GM18520 (cell line): ENCODE results near the gene ATP13A4.

Experiments used
- ATAC-seq: cut with Tn5 transposase; IDR thresholded peaks from one replicate; pipeline ENCODE4 v1.9.1; 2021; ENCODE audit not compliant: unreplicated experiment

The ATP13A4 gene

DNA sequence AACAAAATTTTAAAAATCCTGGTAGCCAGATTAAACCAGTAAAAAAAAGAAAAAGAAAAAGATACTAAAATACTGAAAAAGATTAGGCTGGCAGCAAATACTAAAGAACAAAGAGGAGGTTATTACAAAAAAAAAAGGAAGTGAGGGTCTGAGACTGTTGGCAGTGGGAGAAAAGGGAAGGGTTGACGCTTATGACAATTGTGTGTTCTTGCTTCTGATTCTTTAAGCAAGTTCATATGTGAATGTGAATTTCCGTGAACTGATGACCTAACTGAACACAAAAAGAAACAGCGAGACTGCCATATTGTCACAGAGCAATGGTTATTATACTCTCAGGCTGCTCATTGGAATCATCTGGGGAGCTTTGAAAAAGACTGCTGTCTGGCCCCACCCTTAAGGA is 56.5 kb downstream of the ATP13A4 start:
- ATAC-seq: no peak

GRCh38 chr3:193496658-193497057 is 58.0 kb downstream of the ATP13A4 start:
- ATAC-seq: no peak

DNA sequence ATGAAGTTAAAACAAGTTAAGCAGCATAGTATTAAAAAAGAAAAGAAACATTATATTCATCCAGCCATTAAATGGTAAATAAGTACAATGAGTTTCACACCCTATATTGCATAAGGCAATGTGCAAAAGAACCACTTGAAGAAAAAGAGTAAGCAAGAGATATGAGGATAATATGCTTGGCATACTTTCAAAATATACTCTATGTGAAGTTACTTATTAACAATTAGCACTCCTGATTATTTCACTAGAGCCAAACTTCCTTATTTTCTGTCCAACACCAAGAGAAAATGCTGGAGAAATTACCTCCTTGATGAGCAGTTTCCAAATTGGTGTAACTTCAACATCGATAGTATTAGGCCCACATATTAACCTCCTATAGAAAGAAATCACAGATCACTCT is 63.7 kb downstream of the ATP13A4 start:
- no peak for ATAC-seq

GRCh38 chr3:193490580-193490979 is 64.1 kb downstream of the ATP13A4 start:
- no peak for ATAC-seq

- ATAC-seq: no peak
These were observed 64.7 kb downstream of the ATP13A4 start for GRCh38 chr3:193489949-193490348.

- ATAC-seq: no peak
These were observed 66.0 kb downstream of the ATP13A4 start for GRCh38 chr3:193488741-193489140.

DNA sequence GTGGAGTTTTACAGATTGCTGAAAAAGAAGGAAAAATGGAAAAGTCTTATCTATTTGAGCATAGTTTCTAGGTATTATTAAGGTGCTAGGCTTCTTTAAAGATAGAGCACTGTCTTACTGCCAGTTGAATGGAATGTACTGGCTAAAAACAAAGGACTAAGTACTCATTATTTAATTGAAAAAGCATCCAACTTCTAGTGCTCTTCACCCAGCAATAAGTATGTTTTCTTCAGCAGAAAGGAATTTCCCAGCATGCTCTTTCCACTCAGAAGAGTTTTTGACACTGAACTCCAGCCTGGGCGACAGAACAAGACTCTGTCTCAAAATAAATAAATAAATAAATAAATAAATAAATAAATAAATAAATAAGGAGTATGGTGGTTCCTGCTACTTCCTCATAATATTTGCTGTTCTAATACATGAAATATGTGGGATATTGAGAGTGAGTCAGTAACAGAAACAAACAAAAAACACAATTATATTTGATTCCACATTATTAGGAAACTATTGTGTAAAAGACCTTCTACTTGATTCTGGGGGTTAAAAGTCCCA is 70.6 kb downstream of the ATP13A4 start:
- no peak for ATAC-seq

DNA sequence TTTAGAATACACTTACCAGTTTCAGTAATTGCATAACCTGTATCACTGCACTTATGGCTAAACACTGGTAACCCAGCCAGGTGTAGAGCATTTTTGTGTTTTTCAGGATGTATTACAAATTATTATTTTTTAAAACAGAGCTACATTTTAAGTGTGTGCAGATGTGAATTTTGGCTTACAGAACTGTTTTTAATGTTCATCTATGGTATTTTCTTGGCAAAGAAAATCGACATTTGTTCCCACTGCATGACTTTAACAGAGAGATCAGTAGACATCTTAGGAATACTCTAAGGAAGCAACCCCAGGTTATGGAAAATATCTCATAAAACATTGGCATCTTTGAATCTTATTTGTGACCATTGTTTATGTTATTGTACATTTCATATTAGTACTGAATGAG is 73.3 kb downstream of the ATP13A4 start:
- no peak for ATAC-seq

DNA sequence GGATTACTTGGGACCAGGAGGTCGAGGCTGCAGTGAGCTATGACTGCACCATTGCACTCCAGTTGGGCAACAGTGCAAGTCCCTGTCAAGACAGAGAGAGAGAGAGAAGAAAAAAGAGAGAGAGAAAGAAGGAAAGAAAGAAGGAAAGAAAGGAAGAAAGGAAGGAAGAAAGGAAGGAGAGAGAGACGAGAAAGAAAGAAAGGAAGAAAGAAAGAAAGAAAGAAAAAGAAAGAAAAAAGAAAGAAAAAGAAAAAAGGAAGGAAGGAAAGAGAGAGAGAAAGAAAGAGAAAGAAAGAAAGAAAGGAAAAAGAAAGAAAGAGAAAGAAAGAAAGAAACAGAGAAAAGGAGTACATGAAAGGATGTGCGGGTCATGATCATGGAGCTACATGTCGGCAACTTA is 80.2 kb downstream of the ATP13A4 start:
- no peak for ATAC-seq

- no peak for ATAC-seq
These were observed 84.0 kb downstream of the ATP13A4 start for GRCh38 chr3:193470710-193471109.

DNA sequence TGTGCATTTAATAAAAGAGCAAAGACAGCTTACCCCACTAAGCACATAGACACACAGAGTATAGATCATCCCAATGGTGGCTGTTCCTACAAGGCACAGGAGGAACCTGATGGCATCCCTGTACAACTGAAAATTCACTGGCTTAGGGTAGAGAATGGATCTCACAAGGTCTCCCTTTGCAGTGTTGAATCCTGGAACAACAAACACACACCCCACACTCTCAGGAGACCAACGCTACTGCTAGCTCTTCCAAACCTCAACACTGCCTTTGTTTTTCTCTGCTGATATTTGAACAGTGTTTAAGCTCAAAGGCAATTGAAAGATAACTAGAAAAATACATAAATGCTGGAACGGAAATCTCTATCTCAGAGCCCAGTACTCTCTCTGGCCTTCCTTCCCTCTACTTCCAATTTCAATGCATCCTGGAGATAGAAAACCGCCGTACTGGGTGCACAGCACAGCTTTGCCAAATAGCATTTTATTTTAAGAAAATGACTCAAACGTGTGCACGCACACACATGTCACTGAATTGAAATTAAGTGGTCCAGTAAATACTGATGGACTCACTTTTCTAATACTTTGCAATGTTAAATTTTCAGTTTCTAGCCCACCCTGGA is 88.6 kb downstream of the ATP13A4 start:
- ATAC-seq: no peak

- no peak for ATAC-seq
These were observed 89.8 kb downstream of the ATP13A4 start for GRCh38 chr3:193464889-193465288.

DNA sequence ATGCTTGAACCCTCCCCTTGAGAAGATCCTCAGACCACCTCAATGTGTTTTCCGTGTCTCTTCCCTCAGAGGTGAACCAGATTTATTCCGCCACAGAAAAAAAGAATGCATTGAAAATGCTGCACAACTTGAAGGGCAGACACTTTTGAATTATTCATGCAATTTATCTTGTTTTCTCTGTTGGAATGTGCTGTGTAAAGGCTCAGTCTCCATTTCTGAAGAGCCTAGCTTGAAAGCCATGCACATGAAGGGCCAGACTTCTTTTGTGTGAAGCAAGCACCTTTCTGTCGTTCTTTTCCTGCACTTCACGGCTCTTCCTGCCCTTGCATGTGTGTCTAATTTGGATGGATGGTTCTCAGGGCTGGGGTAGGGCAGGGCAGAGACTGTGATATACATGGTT is 97.2 kb downstream of the ATP13A4 start:
- no peak for ATAC-seq

- ATAC-seq: no peak
These were observed 102.4 kb downstream of the ATP13A4 start for GRCh38 chr3:193452338-193452737.

DNA sequence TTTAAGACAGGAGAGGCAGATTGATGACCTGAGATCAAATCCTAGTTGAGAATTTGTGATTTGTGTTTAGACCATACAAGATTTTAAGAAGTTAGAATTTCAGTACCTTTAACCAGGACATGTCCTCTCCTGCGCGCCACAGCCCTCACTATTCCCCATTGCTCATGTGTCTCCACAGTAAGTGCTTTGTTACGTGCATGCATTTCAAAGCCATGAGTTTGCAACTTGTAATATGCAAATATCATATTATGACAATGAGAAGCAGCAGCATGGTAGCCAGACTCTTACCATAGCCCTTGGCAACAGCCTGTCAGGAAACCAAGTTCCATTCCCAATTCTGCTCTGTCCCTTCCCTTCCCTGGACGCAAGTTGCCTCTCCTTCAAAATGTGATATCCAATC is 102.8 kb downstream of the ATP13A4 start:
- ATAC-seq: no peak

DNA sequence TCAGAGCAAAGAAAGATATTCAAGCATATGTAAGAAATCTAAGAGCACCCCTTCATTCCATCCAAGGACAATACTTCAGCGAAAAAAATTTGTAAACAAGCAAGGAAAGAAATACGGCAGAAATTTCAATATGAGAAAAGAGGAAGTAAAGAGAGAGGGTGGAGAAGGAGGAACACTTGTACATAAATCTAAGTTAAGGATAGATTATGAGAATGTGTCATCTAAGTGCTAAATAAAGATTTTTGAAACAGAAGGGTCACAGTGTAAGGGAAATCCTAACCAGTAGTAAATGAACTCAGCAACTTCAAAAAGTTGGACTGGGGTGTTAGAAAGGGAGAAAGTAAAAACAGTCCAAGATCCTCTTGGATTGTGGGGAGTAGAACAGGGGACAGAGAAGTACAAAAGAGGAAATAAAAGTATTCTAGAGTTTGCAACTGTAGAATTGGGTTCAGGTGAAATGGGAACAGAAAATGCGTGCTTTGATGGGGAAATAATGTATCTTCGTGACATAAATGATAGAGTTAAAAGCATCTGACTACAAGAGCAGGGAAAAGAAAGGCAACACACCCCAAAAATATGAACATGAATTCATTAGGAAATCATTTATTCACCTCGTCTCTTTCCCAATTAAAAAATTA is 107.6 kb downstream of the ATP13A4 start:
- no peak for ATAC-seq

DNA sequence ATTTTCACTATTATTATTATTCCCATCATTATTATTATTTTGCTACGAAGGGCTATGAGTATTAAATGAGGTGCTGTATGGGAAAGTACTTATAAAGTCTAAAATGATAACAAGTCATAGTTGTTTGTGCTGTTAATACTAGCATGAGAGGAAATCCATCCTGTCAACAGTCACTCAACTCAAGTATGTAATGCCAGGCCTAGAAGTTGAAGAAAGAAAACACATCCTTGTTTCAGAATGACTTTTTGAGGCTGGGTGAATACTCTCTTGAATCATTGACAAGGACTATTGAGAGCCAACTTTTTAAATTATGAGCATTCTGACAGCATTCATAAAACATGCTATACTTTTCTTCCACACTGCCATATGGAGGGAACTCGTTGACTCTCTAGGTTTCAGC is 115.3 kb downstream of the ATP13A4 start:
- ATAC-seq: no peak

- no peak for ATAC-seq
These were observed 135.9 kb downstream of the ATP13A4 start for GRCh38 chr3:193418576-193419373.

DNA sequence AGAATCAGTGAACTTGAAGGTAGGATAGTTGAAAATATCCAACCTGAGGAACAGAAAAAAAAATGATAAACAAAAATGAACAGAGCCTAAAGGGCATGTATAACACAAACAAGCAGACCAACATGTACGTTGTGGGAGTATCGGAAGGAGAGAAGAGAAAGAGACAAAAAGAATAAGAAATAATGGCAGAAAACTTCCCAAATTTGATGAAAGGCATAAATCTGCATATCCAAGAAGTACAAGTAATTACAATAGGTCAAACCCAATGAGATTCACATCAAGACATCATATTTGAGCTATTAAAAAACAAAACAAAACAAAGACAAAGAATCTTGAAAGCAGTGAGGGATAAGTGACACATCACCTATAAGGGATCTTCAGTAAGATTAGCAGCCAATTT is 138.1 kb downstream of the ATP13A4 start:
- ATAC-seq: no peak

DNA sequence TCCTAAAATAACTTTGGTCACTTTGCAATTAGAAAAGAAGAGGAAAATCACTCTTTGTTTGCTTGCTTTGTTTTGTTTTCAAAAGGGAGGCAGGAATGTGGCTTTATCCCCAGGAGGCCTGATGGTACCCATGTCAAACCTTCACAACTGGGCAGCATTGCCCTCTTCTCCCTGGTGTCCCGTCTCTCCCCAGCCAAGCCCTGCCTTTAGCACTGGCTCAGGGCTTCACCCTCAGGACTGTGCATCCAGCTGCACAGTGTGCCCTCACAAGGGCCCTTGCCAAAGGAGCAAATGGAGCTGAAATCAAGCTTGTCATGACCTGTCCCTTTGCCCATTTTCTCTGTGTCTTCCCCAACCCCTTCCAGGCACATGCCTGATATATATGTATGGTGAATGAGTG is 147.0 kb downstream of the ATP13A4 start:
- no peak for ATAC-seq

GRCh38 chr3:193407112-193407511 is 147.6 kb downstream of the ATP13A4 start:
- ATAC-seq: no peak

DNA sequence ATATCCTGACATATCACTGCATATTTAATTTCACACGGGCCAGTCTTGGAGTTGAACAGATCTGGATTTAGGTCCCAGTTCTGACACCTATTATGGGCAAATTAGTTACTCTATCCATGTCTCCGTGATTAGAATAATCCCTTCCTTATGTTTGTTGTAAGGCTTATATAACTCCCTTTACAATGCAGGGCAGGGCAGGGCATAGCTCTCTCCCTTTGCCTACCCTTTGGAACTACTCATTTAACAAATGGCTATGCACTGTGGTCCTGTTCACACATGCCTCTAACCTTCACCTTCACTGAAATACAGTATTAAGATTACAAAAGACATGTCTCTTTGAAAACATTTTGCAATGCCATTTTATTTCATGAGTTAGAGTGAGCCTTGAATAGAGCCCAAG is 151.4 kb downstream of the ATP13A4 start:
- no peak for ATAC-seq
